WTC11 (cell line): ENCODE data around the gene EYS. TPM values are rescaled to one million over a fixed set of nuclear protein-coding genes. Genes with fewer than 3 reads are reported as not detected.

Experiments used
- ATAC-seq: fragments of 200-7000 bp; cut with Tn5 transposase; 2 replicates; pipeline ENCODE4 v1.10.0; 2021; ENCODE audit warnings: mild to moderate bottlenecking, moderate library complexity
- CTCF ChIA-PET: fragments of 300-600 bp; sonication (Branson Sonifier 250); formaldehyde crosslinking; loops from one replicate; lab custom pipeline; 2021; ENCODE audit warnings: antibody characterized with exemption; lab: Charles Lee
- POLR2A ChIA-PET: fragments of 350-600 bp; sonication (Branson Sonifier 250); formaldehyde crosslinking; loops from one replicate; lab custom pipeline; 2021; ENCODE audit warnings: antibody characterized with exemption; lab: Charles Lee
- DNase-seq: peaks from one replicate; pipeline ENCODE4 v3.0.0; 2021; ENCODE audit warnings: low spot score
- H3K27ac Mint-ChIP-seq: 2 replicates; pipeline ENCODE4 v1.8.0; 2021; ENCODE audit warnings: mixed read lengths
- H3K27me3 Mint-ChIP-seq: 2 replicates; pipeline ENCODE4 v1.8.0; 2021; ENCODE audit warnings: low read depth, mild to moderate bottlenecking, moderate library complexity, mixed read lengths
- H3K36me3 Mint-ChIP-seq: 2 replicates; pipeline ENCODE4 v1.8.0; 2021; ENCODE audit warnings: mixed read lengths
- H3K4me1 Mint-ChIP-seq: 2 replicates; pipeline ENCODE4 v1.8.0; 2022; ENCODE audit warnings: mixed read lengths
- H3K4me3 Mint-ChIP-seq: 2 replicates; pipeline ENCODE4 v1.8.0; 2021; ENCODE audit warnings: mild to moderate bottlenecking, moderate library complexity, mixed read lengths
- H3K9me3 Mint-ChIP-seq: 2 replicates; pipeline ENCODE4 v1.8.0; 2021; ENCODE audit warnings: mixed read lengths
- ATF1 ChIP-seq: sonication (generic); formaldehyde crosslinking; IDR thresholded peaks from 2 replicates; pipeline ENCODE4 v1.8.1; 2023; ENCODE audit warnings: mild to moderate bottlenecking, moderate library complexity, missing genetic modification reagents
- CREM ChIP-seq: sonication (generic); formaldehyde crosslinking; IDR thresholded peaks from 2 replicates; pipeline ENCODE4 v1.8.1; 2022; ENCODE audit warnings: mild to moderate bottlenecking, missing genetic modification reagents, moderate library complexity
- E2F4 ChIP-seq: sonication (generic); formaldehyde crosslinking; IDR thresholded peaks from 2 replicates; pipeline ENCODE4 v1.8.1; 2022; ENCODE audit warnings: low read depth, mild to moderate bottlenecking, moderate library complexity, missing genetic modification reagents, borderline replicate concordance
- EMX1 ChIP-seq: fragments of 250-450 bp; sonication (Bioruptor Pico); IDR thresholded peaks from 2 replicates; pipeline ENCODE4 v1.8.0; 2021; ENCODE audit warnings: mild to moderate bottlenecking
- ERG ChIP-seq: fragments of 250-450 bp; sonication (Bioruptor Pico); IDR thresholded peaks from 2 replicates; pipeline ENCODE4 v1.8.0; 2021; ENCODE audit warnings: mild to moderate bottlenecking
- FOXJ3 ChIP-seq: sonication (generic); formaldehyde crosslinking; IDR thresholded peaks from 2 replicates; pipeline ENCODE4 v1.9.0; 2021; ENCODE audit warnings: missing genetic modification reagents, mild to moderate bottlenecking, borderline replicate concordance
- FOXK1 ChIP-seq: sonication (generic); formaldehyde crosslinking; IDR thresholded peaks from 2 replicates; pipeline ENCODE4 v1.8.0; 2022; ENCODE audit warnings: mild to moderate bottlenecking, moderate library complexity, missing genetic modification reagents
- FOXP1 ChIP-seq: sonication (generic); formaldehyde crosslinking; IDR thresholded peaks from 2 replicates; pipeline ENCODE4 v1.8.0; 2022; ENCODE audit warnings: missing genetic modification reagents, mild to moderate bottlenecking, moderate library complexity, borderline replicate concordance
- IRF2 ChIP-seq: sonication (generic); formaldehyde crosslinking; IDR thresholded peaks from 2 replicates; pipeline ENCODE4 v1.8.0; 2022; ENCODE audit warnings: low read depth, missing genetic modification reagents, borderline replicate concordance
- KAT7 ChIP-seq: sonication (generic); formaldehyde crosslinking; IDR thresholded peaks from 2 replicates; pipeline ENCODE4 v1.8.1; 2023; ENCODE audit warnings: missing genetic modification reagents, mild to moderate bottlenecking, borderline replicate concordance
- MYBL2 ChIP-seq: sonication (generic); formaldehyde crosslinking; IDR thresholded peaks from 2 replicates; pipeline ENCODE4 v1.8.1; 2023; ENCODE audit warnings: mild to moderate bottlenecking, moderate library complexity, missing genetic modification reagents
- OVOL2 ChIP-seq: fragments of 250-450 bp; sonication (Bioruptor Pico); IDR thresholded peaks from 2 replicates; pipeline ENCODE4 v1.9.0; 2021; ENCODE audit warnings: mild to moderate bottlenecking, borderline replicate concordance
- PREB ChIP-seq: sonication (generic); formaldehyde crosslinking; IDR thresholded peaks from 2 replicates; pipeline ENCODE4 v1.8.1; 2022; ENCODE audit warnings: mild to moderate bottlenecking, missing genetic modification reagents, moderate library complexity, borderline replicate concordance
- SMAD3 ChIP-seq: sonication (generic); formaldehyde crosslinking; IDR thresholded peaks from 2 replicates; pipeline ENCODE4 v1.8.0; 2022; ENCODE audit warnings: missing genetic modification reagents, mild to moderate bottlenecking, borderline replicate concordance
- TCF7 ChIP-seq: sonication (generic); formaldehyde crosslinking; IDR thresholded peaks from 2 replicates; pipeline ENCODE4 v1.8.0; 2022; ENCODE audit warnings: mild to moderate bottlenecking, low read depth, missing genetic modification reagents, moderate library complexity
- TEAD1 ChIP-seq: sonication (generic); formaldehyde crosslinking; IDR thresholded peaks from 2 replicates; pipeline ENCODE4 v1.8.0; 2022; ENCODE audit warnings: mild to moderate bottlenecking, missing genetic modification reagents
- TP53 ChIP-seq: sonication (generic); formaldehyde crosslinking; IDR thresholded peaks from 2 replicates; pipeline ENCODE4 v1.8.1; 2023; ENCODE audit warnings: mild to moderate bottlenecking, missing genetic modification reagents
- ZBTB21 ChIP-seq: sonication (generic); formaldehyde crosslinking; IDR thresholded peaks from 2 replicates; pipeline ENCODE4 v1.8.1; 2023; ENCODE audit warnings: mild to moderate bottlenecking, missing genetic modification reagents, borderline replicate concordance
- ZMAT4 ChIP-seq: fragments of 250-450 bp; sonication (Bioruptor Pico); IDR thresholded peaks from 2 replicates; pipeline ENCODE4 v1.9.0; 2021; ENCODE audit warnings: mild to moderate bottlenecking
- ZNF219 ChIP-seq: sonication (generic); formaldehyde crosslinking; IDR thresholded peaks from 2 replicates; pipeline ENCODE4 v1.8.0; 2023; ENCODE audit warnings: missing genetic modification reagents, mild to moderate bottlenecking, borderline replicate concordance
- ZNF263 ChIP-seq: sonication (generic); formaldehyde crosslinking; IDR thresholded peaks from 2 replicates; pipeline ENCODE4 v1.8.1; 2022; ENCODE audit warnings: low read depth, mild to moderate bottlenecking, moderate library complexity, missing genetic modification reagents
- total RNA-seq: library from RNA; stranded (reverse); gene quantifications from 3 replicates; pipeline ENCODE4 v1.2.3, GENCODE V29; 2021
- TF ChIP-seq, protein P1 (sequence below): sonication (generic); formaldehyde crosslinking; IDR thresholded peaks from 2 replicates; pipeline ENCODE4 v1.8.0; 2022; ENCODE audit warnings: mild to moderate bottlenecking, missing genetic modification reagents

EYS gene
- total RNA-seq, 1 experiment from 2014 or later: not detected

DNA sequence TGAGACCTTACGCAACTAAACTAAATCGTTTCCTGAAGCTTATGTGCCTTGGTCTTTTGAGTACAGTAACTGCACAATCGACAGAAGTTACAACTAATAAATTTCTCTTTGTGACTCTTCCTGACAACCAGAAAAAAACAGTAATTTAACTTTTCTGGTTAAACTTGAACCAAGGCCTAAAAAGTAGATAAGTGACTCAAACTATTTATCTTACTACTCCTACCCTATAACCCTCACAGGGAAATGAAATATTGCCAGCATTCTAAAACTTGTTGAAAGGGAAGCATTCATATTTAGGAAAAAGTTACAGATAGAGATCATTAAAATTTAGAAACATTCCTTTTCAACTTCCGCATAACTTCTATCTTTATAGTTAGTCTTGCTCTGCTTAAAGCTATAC, 1034.4 kb downstream of the EYS start (continued):
- TF ChIP-seq ERG (CRISPR knock-in tag) (no peak), FOXJ3 (no peak), EMX1 (no peak), E2F4 (CRISPR knock-in tag) (no peak), ATF1 (CRISPR knock-in tag) (no peak), ZNF219 (CRISPR knock-in tag) (no peak)

GRCh38 chr6:64672131-64672530, 1034.9 kb downstream of the EYS start:
- DNase-seq (no peak), ATAC-seq (no peak)
- Mint-ChIP-seq H3K27ac (no peak overlapping the region), H3K9me3 (peaks cover 31% of the 10 kb centered on the region), H3K4me1 (no peaks in the 10 kb centered on the region), H3K36me3 (peaks cover 15% of the 10 kb centered on the region), H3K4me3 (no peak overlapping the region), H3K27me3 (peaks cover 86% of the 10 kb centered on the region)
- no peak for TF ChIP-seq TP53
- TF ChIP-seq ZBTB21 (CRISPR knock-in tag): no peak
- no peak for TF ChIP-seq CREM
- TF ChIP-seq IRF2 (CRISPR knock-in tag): no peak
- TF ChIP-seq ZMAT4 (CRISPR knock-in tag): no peak
- TF ChIP-seq KAT7 (CRISPR knock-in tag): no peak
- CTCF ChIA-PET: no interaction called here
- POLR2A ChIA-PET: no interaction called here

DNA sequence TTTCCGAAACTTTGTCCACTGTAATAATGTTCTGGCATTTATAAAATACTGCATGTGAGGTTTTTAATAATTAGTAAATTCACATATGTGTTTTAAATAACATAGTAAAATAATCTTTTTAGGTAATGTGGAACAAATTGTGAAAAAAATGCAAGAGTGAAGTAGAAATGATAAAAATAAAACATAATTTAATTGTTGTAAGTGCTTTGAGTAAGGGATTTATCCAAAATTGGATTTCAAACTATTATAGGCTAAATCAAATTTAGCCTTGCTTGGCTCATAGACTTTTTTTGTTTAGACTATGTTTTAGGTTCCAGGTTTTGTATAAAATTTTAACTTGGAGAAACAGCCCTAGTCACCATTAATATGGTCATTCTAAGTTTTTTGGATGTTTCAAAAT, 1041.9 kb downstream of the EYS start:
- H3K9me3 Mint-ChIP-seq: peaks cover 45% of the 10 kb centered on the region
- DNase-seq: no peak
- POLR2A ChIA-PET: no interaction called here

GRCh38 chr6:64664480-64664879, 1042.5 kb downstream of the EYS start:
- H3K4me3 Mint-ChIP-seq: no peak overlapping the region
- H3K36me3 Mint-ChIP-seq: peaks cover 42% of the 10 kb centered on the region

More for the DNA sequence above, 1041.9 kb downstream of the EYS start:
- Mint-ChIP-seq H3K27me3 (peaks cover 59% of the 10 kb centered on the region), H3K36me3 (peaks cover 37% of the 10 kb centered on the region), H3K4me1 (no peaks in the 10 kb centered on the region), H3K4me3 (no peak overlapping the region), H3K27ac (no peak overlapping the region)
- TF ChIP-seq, protein P1, sequence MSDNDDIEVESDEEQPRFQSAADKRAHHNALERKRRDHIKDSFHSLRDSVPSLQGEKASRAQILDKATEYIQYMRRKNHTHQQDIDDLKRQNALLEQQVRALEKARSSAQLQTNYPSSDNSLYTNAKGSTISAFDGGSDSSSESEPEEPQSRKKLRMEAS (CRISPR knock-in tag): no peak
- TF ChIP-seq SMAD3 (no peak), IRF2 (CRISPR knock-in tag) (no peak), FOXP1 (no peak), E2F4 (CRISPR knock-in tag) (no peak), TEAD1 (CRISPR knock-in tag) (no peak), MYBL2 (CRISPR knock-in tag) (no peak), OVOL2 (CRISPR knock-in tag) (no peak), ZNF263 (CRISPR knock-in tag) (no peak)
- ATAC-seq: no peak
- CTCF ChIA-PET: no interaction called here

More at GRCh38 chr6:64664480-64664879, 1042.5 kb downstream of the EYS start:
- ATAC-seq (no peak), DNase-seq (no peak)
- ChIA-PET POLR2A (no interaction called here), CTCF (no interaction called here)
- TF ChIP-seq TCF7 (CRISPR knock-in tag): no peak
- no peak for TF ChIP-seq E2F4 (CRISPR knock-in tag)
- no peak for TF ChIP-seq PREB (CRISPR knock-in tag)
- TF ChIP-seq FOXK1 (CRISPR knock-in tag): no peak
- Mint-ChIP-seq H3K4me1 (no peaks in the 10 kb centered on the region), H3K27me3 (peaks cover 53% of the 10 kb centered on the region), H3K27ac (no peak overlapping the region), H3K9me3 (peaks cover 49% of the 10 kb centered on the region)
